NT2/D1 (cell line): ENCODE data around the gene FBLN2.

ENCODE experiments used
- SUZ12 ChIP-seq: IDR thresholded peaks from 2 replicates; pipeline ENCODE4 v1.6.1; 2011; ENCODE audit not compliant: insufficient read length, insufficient read depth; ENCODE audit errors: extremely low read depth
- YY1 ChIP-seq: IDR thresholded peaks from 2 replicates; pipeline ENCODE4 v1.6.1; 2011; ENCODE audit not compliant: insufficient read length, insufficient read depth
- ZNF274 ChIP-seq: IDR thresholded peaks from 2 replicates; pipeline ENCODE4 v1.6.1; 2011; ENCODE audit warnings: mild to moderate bottlenecking, low read depth, low read length

DNA sequence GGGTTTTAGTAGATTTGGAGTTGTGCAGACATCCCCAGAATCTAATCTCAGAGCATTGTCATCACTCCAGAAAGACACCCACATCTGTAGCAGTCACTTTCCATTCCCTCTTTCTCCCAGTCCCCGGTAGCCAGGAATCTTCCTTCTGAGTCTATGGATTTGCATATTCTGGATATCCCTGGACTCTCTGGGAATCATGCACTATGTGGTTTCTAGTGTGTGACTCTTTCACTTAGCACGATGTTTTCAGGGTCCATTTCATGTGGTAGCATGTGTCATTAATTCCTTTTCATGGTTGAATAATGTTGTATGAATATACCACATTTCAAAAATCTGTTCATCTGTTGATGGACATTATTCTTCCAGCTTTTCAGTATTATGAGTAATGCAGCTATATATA is 29.3 kb downstream of the FBLN2 start:
- TF ChIP-seq YY1 (no peak), SUZ12 (no peak), ZNF274 (no peak)
